HG03175 (cell line): Measurements from ENCODE around the gene TP53BP2.
"Not testable (repeated sequence)": the region's sequence is repeated elsewhere in the genome, so short reads cannot be mapped to it uniquely, and the experiment has no call there.

Experiments
- ATAC-seq: cut with Tn5 transposase; IDR thresholded peaks from one replicate; pipeline ENCODE4 v1.9.1; 2021; ENCODE audit warnings: mild to moderate bottlenecking, moderate library complexity; ENCODE audit not compliant: unreplicated experiment

TP53BP2 gene

GRCh38 chr1:223831755-223832636, 13.8 kb downstream of the TP53BP2 start:
- no peak for ATAC-seq

- no peak for ATAC-seq
Measured at GRCh38 chr1:223829678-223830077, 16.1 kb downstream of the TP53BP2 start.

- no peak for ATAC-seq
Measured at GRCh38 chr1:223828162-223828848, 17.4 kb downstream of the TP53BP2 start.

- ATAC-seq: no peak
Measured at GRCh38 chr1:223827193-223827663, 18.5 kb downstream of the TP53BP2 start.

- ATAC-seq: no peak
Measured at GRCh38 chr1:223825767-223826748, 19.7 kb downstream of the TP53BP2 start.

GRCh38 chr1:223824712-223825111, 21.0 kb downstream of the TP53BP2 start:
- no peak for ATAC-seq

GRCh38 chr1:223824287-223824686, 21.5 kb downstream of the TP53BP2 start:
- no peak for ATAC-seq

- no peak for ATAC-seq
Measured at GRCh38 chr1:223820971-223821370, 24.8 kb downstream of the TP53BP2 start.

GRCh38 chr1:223820515-223820858, 25.3 kb downstream of the TP53BP2 start:
- ATAC-seq: no peak

GRCh38 chr1:223819730-223820514, 25.8 kb downstream of the TP53BP2 start:
- no peak for ATAC-seq

- not testable (repeated sequence) for ATAC-seq
Measured at GRCh38 chr1:223817265-223817664, 28.5 kb downstream of the TP53BP2 start.

- ATAC-seq: no peak
Measured at GRCh38 chr1:223815865-223816264, 29.9 kb downstream of the TP53BP2 start.

GRCh38 chr1:223815020-223815853, 30.5 kb downstream of the TP53BP2 start:
- ATAC-seq: no peak

- ATAC-seq: no peak
Measured at GRCh38 chr1:223813645-223814044, 32.1 kb downstream of the TP53BP2 start.

- no peak for ATAC-seq
Measured at GRCh38 chr1:223811634-223812101, 34.1 kb downstream of the TP53BP2 start.

GRCh38 chr1:223810586-223810985, 35.2 kb downstream of the TP53BP2 start:
- no peak for ATAC-seq

GRCh38 chr1:223809905-223810304, 35.8 kb downstream of the TP53BP2 start:
- not testable (repeated sequence) for ATAC-seq

- ATAC-seq: no peak
Measured at GRCh38 chr1:223803211-223803610, 42.5 kb downstream of the TP53BP2 start.

GRCh38 chr1:223802602-223803001, 43.1 kb downstream of the TP53BP2 start:
- no peak for ATAC-seq
